ENCODE results near the gene CCDC69.

DNA sequence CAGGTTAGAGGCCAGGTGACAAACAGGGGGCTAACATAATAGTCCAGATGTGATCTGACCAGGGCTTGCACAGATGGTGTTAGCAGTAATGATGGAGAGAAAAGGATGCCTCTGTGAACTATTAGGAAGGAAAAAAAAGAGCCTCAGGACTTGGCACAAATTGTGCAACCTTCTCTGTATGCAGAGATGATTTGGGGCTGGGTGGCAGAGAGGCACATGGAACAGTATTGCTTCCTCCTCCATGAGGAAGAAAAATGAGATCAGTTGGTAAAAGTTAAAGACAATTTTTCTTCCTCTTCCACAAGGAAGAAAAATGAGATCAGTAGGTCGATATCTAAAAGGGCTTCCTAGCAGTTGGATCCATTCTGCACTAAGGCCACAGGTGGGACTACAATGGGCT is 52.4 kb downstream of the CCDC69 start:
- no peak for TF ChIP-seq CTCF (IDR thresholded peaks at IDR 0.05)
- no peak for TF ChIP-seq ZFX (IDR thresholded peaks at IDR 0.05; ENCODE audit: borderline replicate concordance)

Data from 22Rv1 (cell line).